Endothelial cell of umbilical vein (primary cell): ENCODE data around the gene MBOAT2. TPM values are rescaled to one million over a fixed set of nuclear protein-coding genes. Genes with fewer than 3 reads are reported as not detected.

Experiments
- BruUV-seq: library from RNA; stranded (reverse); fragments of 400-500 nt; replicated peaks from 2 replicates; lab custom pipeline; 2021; lab: Mats Ljungman, UMichigan
- CTCF ChIA-PET: fragments of 300-600, 350-600 bp; sonication (Branson Sonifier 250); formaldehyde crosslinking; loops from one replicate; lab custom pipeline; 2021; ENCODE audit warnings: antibody characterized with exemption, inconsistent platforms; lab: Charles Lee
- POLR2A ChIA-PET: fragments of 300-600, 350-600 bp; sonication (Branson Sonifier 250); formaldehyde crosslinking; loops from one replicate; lab custom pipeline; 2021; ENCODE audit warnings: antibody characterized with exemption, inconsistent platforms; lab: Charles Lee
- DNase-seq: peaks from one replicate; pipeline ENCODE4 v3.0.0-alpha.2; 2011; ENCODE audit warnings: low read depth, low spot score
- FAIRE-seq: peaks from 2 replicates; lab custom pipeline; 2011; peaks lifted over from hg19 to GRCh38; lab: Jason Lieb, UNC
- H2AFZ ChIP-seq: 2 replicates; pipeline ENCODE4 v1.6.0; 2012; ENCODE audit warnings: low read depth, low read length, control low read depth, inconsistent platforms
- H3K27ac ChIP-seq: 2 replicates; pipeline ENCODE4 v1.5.1; 2011; ENCODE audit warnings: low read depth, mild to moderate bottlenecking, control low read depth, low read length, moderate library complexity; ENCODE audit not compliant: insufficient read depth
- H3K27me3 ChIP-seq, 2 experiments: 2 replicates each; pipeline versions ENCODE4 v1.6.0 to v1.6.1; 2011; ENCODE audit warnings: low read length in 2 of 2, mixed read lengths in 1 of 2; ENCODE audit not compliant: control insufficient read depth in 2 of 2, insufficient read depth in 2 of 2
- H3K36me3 ChIP-seq, 2 experiments: 2 replicates in 1 of 2; 3 replicates in 1 of 2; pipeline ENCODE4 v1.5.1; 2011; ENCODE audit warnings: low read length in 2 of 2, mild to moderate bottlenecking in 1 of 2, moderate library complexity in 1 of 2; ENCODE audit not compliant: control insufficient read depth in 2 of 2, insufficient read depth in 2 of 2; ENCODE audit errors: extremely low read depth in 1 of 2
- H3K4me1 ChIP-seq: 3 replicates; pipeline ENCODE4 v1.5.1; 2011; ENCODE audit warnings: mild to moderate bottlenecking, low read length; ENCODE audit not compliant: control insufficient read depth, insufficient read depth; ENCODE audit errors: extremely low read depth
- H3K4me2 ChIP-seq: 2 replicates; pipeline ENCODE4 v1.6.1; 2011; ENCODE audit warnings: low read length, control low read depth, mixed read lengths; ENCODE audit not compliant: insufficient read depth
- H3K4me3 ChIP-seq, 3 experiments: fragments of 200-600 bp in 1 of 3; sonication (generic), shearing (Covaris generic) in 1 of 3; replicated peaks in 1 of 3; 2 replicates each; pipeline ENCODE4 v1.5.1; 2011 to 2016; ENCODE audit warnings: control low read depth in 3 of 3, low read length in 3 of 3, mild to moderate bottlenecking in 2 of 3, inconsistent platforms in 1 of 3, low read depth in 1 of 3, moderate library complexity in 1 of 3; ENCODE audit not compliant: insufficient read depth in 1 of 3
- H3K79me2 ChIP-seq: 2 replicates; pipeline ENCODE4 v1.6.0; 2012; ENCODE audit warnings: low read length, inconsistent platforms; ENCODE audit not compliant: control insufficient read depth, insufficient read depth
- H3K9ac ChIP-seq: replicated peaks from 2 replicates; pipeline ENCODE3; 2011; ENCODE audit warnings: low read length, control low read depth; ENCODE audit not compliant: insufficient read depth; ENCODE audit errors: extremely low read depth
- H3K9me1 ChIP-seq: replicated peaks from 3 replicates; pipeline ENCODE4 v1.6.0; 2011; ENCODE audit warnings: mild to moderate bottlenecking, low read length; ENCODE audit not compliant: control insufficient read depth, insufficient read depth; ENCODE audit errors: extremely low read depth
- H3K9me3 ChIP-seq: replicated peaks from 2 replicates; pipeline ENCODE4 v1.5.1; 2012; ENCODE audit warnings: low read length, inconsistent platforms; ENCODE audit not compliant: control insufficient read depth, insufficient read depth
- H4K20me1 ChIP-seq: replicated peaks from 2 replicates; pipeline ENCODE3; 2011; ENCODE audit warnings: mild to moderate bottlenecking, low read length; ENCODE audit not compliant: control insufficient read depth, insufficient read depth; ENCODE audit errors: extremely low read depth
- EZH2 ChIP-seq: IDR thresholded peaks from 2 replicates; pipeline ENCODE4 v1.6.1; 2012; ENCODE audit warnings: borderline replicate concordance, low read depth, mild to moderate bottlenecking, moderate library complexity, low read length, inconsistent platforms; ENCODE audit not compliant: severe bottlenecking
- FOS ChIP-seq: IDR thresholded peaks from 2 replicates; pipeline ENCODE4 v1.6.1; 2011; ENCODE audit warnings: mild to moderate bottlenecking, low read length, moderate library complexity, borderline replicate concordance; ENCODE audit not compliant: insufficient read depth
- GATA2 ChIP-seq: IDR thresholded peaks from 2 replicates; pipeline ENCODE4 v1.7.0; 2011; ENCODE audit warnings: low read depth, mild to moderate bottlenecking, moderate library complexity, mixed read lengths, low read length; ENCODE audit not compliant: insufficient read length, insufficient read depth
- JUN ChIP-seq: IDR thresholded peaks from 2 replicates; pipeline ENCODE4 v1.6.1; 2011; ENCODE audit warnings: borderline replicate concordance, low read depth; ENCODE audit not compliant: insufficient read length, insufficient read depth
- MAX ChIP-seq: IDR thresholded peaks from 2 replicates; pipeline ENCODE4 v1.6.1; 2011; ENCODE audit not compliant: insufficient read depth, insufficient read length
- MYC ChIP-seq: IDR thresholded peaks from one replicate; pipeline ENCODE4 v1.6.1; 2011; ENCODE audit warnings: mild to moderate bottlenecking, low read depth, low read length
- POLR2AphosphoS5 ChIP-seq: IDR thresholded peaks from 2 replicates; pipeline ENCODE4 v1.6.1; 2012; ENCODE audit warnings: low read depth, mild to moderate bottlenecking, control low read depth, low read length, moderate library complexity; ENCODE audit not compliant: insufficient read depth
- dilution Hi-C: fragments of 300-500 bp; cut with MboI; formaldehyde crosslinking; loops from one replicate; pipeline ENCODE4 v1.15.0; 2019; ENCODE audit warnings: low sequenced_read_pairs; ENCODE audit not compliant: extremely low pct_ligation_motif_present
- intact Hi-C: fragments of 100-400 bp; cut with micrococcal nuclease; formaldehyde crosslinking; loops from one replicate; pipeline ENCODE4 v1.10.0; 2022
- polyA plus RNA-seq, 4 experiments: library from polyadenylated mRNA; depleted of rRNA in 3 of 4; stranded (reverse) in 3 of 4; unstranded in 1 of 4; fragments of >200 nt; gene quantifications; 2 replicates each; pipeline versions ENCODE4 v1.2.1 to v1.2.3, GENCODE V29; 2011 to 2012; ENCODE audit warnings: missing spikeins in 1 of 4
- total RNA-seq: library from RNA; stranded (reverse); gene quantifications from 2 replicates; pipeline ENCODE4 v1.2.3, GENCODE V29; 2021

MBOAT2 gene
- total and polyA plus RNA-seq, 2 donors (not counting 3 experiments of a cell fraction or from before 2014, with no cell fraction given) = 10.9 to 22.1 TPM

GRCh38 chr2:8925411-8925810 lies 78.1 kb downstream of the MBOAT2 start:
- H3K79me2 ChIP-seq = no peaks in the 10 kb centered on the region
- H3K9ac ChIP-seq = no peak overlapping the region
- ChIA-PET CTCF (no interaction called here), POLR2A (no interaction called here)
- H3K4me2 ChIP-seq = no peak overlapping the region
- H3K27ac ChIP-seq = no peak overlapping the region
- intact Hi-C loops = no loop called here
- H2AFZ ChIP-seq = no peak overlapping the region
- H4K20me1 ChIP-seq = no peaks in the 10 kb centered on the region
- no peak for TF ChIP-seq FOS
- TF ChIP-seq POLR2AphosphoS5 = no peak
- TF ChIP-seq MYC = no peak
- TF ChIP-seq EZH2 = no peak
- no peak for TF ChIP-seq MAX
- FAIRE-seq = no peak
- no peaks in the 10 kb centered on the region for H3K9me3 ChIP-seq
- no peak for DNase-seq
- dilution Hi-C loops = no loop called here
- no TSS peak for BruUV-seq
- H3K27me3 ChIP-seq = no peaks in the 10 kb centered on the region
- no peaks in the 10 kb centered on the region for H3K9me1 ChIP-seq
- no peak overlapping the region for H3K4me3 ChIP-seq
- peaks cover 3% of the 10 kb centered on the region for H3K4me1 ChIP-seq
- no peaks in the 10 kb centered on the region for H3K36me3 ChIP-seq

- POLR2A ChIA-PET = no interaction called here
- intact Hi-C loops = no loop called here
Measured at GRCh38 chr2:8923183-8923582, 80.3 kb downstream of the MBOAT2 start.

More at GRCh38 chr2:8923183-8923582, 80.3 kb downstream of the MBOAT2 start:
- Histone ChIP-seq H3K9me1 (no peaks in the 10 kb centered on the region), H3K9ac (no peak overlapping the region), H3K27ac (no peak overlapping the region), H3K9me3 (no peaks in the 10 kb centered on the region), H2AFZ (no peak overlapping the region), H3K36me3 (no peaks in the 10 kb centered on the region), H3K4me3 (no peak overlapping the region), H3K27me3 (no peaks in the 10 kb centered on the region), H4K20me1 (no peaks in the 10 kb centered on the region), H3K79me2 (no peaks in the 10 kb centered on the region), H3K4me2 (no peak overlapping the region), H3K4me1 (peaks cover 3% of the 10 kb centered on the region)
- DNase-seq (no peak), FAIRE-seq (no peak)
- CTCF ChIA-PET = interaction anchor here (1.0 kb wide), 1 partner anchor 20 kb away, joined by 3 read pairs; no protein-coding TSS in a partner anchor
- dilution Hi-C loops = no loop called here
- no TSS peak for BruUV-seq
- TF ChIP-seq FOS = no peak
- TF ChIP-seq GATA2 = no peak
- TF ChIP-seq MAX = no peak
- TF ChIP-seq JUN = no peak
- no peak for TF ChIP-seq POLR2AphosphoS5
- no peak for TF ChIP-seq EZH2
